Endothelial cell of umbilical vein (primary cell): Measurements from ENCODE around the gene RAB31. TPM values are rescaled to one million over a fixed set of nuclear protein-coding genes. Genes with fewer than 3 reads are reported as not detected.

Experiments
- BruUV-seq: library from RNA; stranded (reverse); fragments of 400-500 nt; replicated peaks from 2 replicates; lab custom pipeline; 2021; lab: Mats Ljungman, UMichigan
- CTCF ChIA-PET: fragments of 300-600, 350-600 bp; sonication (Branson Sonifier 250); formaldehyde crosslinking; loops from one replicate; lab custom pipeline; 2021; ENCODE audit warnings: antibody characterized with exemption, inconsistent platforms; lab: Charles Lee
- POLR2A ChIA-PET: fragments of 300-600, 350-600 bp; sonication (Branson Sonifier 250); formaldehyde crosslinking; loops from one replicate; lab custom pipeline; 2021; ENCODE audit warnings: antibody characterized with exemption, inconsistent platforms; lab: Charles Lee
- DNase-seq: peaks from one replicate; pipeline ENCODE4 v3.0.0-alpha.2; 2011; ENCODE audit warnings: low read depth, low spot score
- FAIRE-seq: peaks from 2 replicates; lab custom pipeline; 2011; peaks lifted over from hg19 to GRCh38; lab: Jason Lieb, UNC
- H2AFZ ChIP-seq: 2 replicates; pipeline ENCODE4 v1.6.0; 2012; ENCODE audit warnings: low read depth, low read length, control low read depth, inconsistent platforms
- H3K27ac ChIP-seq: 2 replicates; pipeline ENCODE4 v1.5.1; 2011; ENCODE audit warnings: low read depth, mild to moderate bottlenecking, control low read depth, low read length, moderate library complexity; ENCODE audit not compliant: insufficient read depth
- H3K27me3 ChIP-seq, 2 experiments: 2 replicates each; pipeline versions ENCODE4 v1.6.0 to v1.6.1; 2011; ENCODE audit warnings: low read length in 2 of 2, mixed read lengths in 1 of 2; ENCODE audit not compliant: control insufficient read depth in 2 of 2, insufficient read depth in 2 of 2
- H3K36me3 ChIP-seq, 2 experiments: 2 replicates in 1 of 2; 3 replicates in 1 of 2; pipeline ENCODE4 v1.5.1; 2011; ENCODE audit warnings: low read length in 2 of 2, mild to moderate bottlenecking in 1 of 2, moderate library complexity in 1 of 2; ENCODE audit not compliant: control insufficient read depth in 2 of 2, insufficient read depth in 2 of 2; ENCODE audit errors: extremely low read depth in 1 of 2
- H3K4me1 ChIP-seq: 3 replicates; pipeline ENCODE4 v1.5.1; 2011; ENCODE audit warnings: mild to moderate bottlenecking, low read length; ENCODE audit not compliant: control insufficient read depth, insufficient read depth; ENCODE audit errors: extremely low read depth
- H3K4me2 ChIP-seq: 2 replicates; pipeline ENCODE4 v1.6.1; 2011; ENCODE audit warnings: low read length, control low read depth, mixed read lengths; ENCODE audit not compliant: insufficient read depth
- H3K4me3 ChIP-seq, 3 experiments: fragments of 200-600 bp in 1 of 3; sonication (generic), shearing (Covaris generic) in 1 of 3; replicated peaks in 1 of 3; 2 replicates each; pipeline ENCODE4 v1.5.1; 2011 to 2016; ENCODE audit warnings: control low read depth in 3 of 3, low read length in 3 of 3, mild to moderate bottlenecking in 2 of 3, inconsistent platforms in 1 of 3, low read depth in 1 of 3, moderate library complexity in 1 of 3; ENCODE audit not compliant: insufficient read depth in 1 of 3
- H3K79me2 ChIP-seq: 2 replicates; pipeline ENCODE4 v1.6.0; 2012; ENCODE audit warnings: low read length, inconsistent platforms; ENCODE audit not compliant: control insufficient read depth, insufficient read depth
- H3K9ac ChIP-seq: replicated peaks from 2 replicates; pipeline ENCODE3; 2011; ENCODE audit warnings: low read length, control low read depth; ENCODE audit not compliant: insufficient read depth; ENCODE audit errors: extremely low read depth
- H3K9me1 ChIP-seq: replicated peaks from 3 replicates; pipeline ENCODE4 v1.6.0; 2011; ENCODE audit warnings: mild to moderate bottlenecking, low read length; ENCODE audit not compliant: control insufficient read depth, insufficient read depth; ENCODE audit errors: extremely low read depth
- H3K9me3 ChIP-seq: replicated peaks from 2 replicates; pipeline ENCODE4 v1.5.1; 2012; ENCODE audit warnings: low read length, inconsistent platforms; ENCODE audit not compliant: control insufficient read depth, insufficient read depth
- H4K20me1 ChIP-seq: replicated peaks from 2 replicates; pipeline ENCODE3; 2011; ENCODE audit warnings: mild to moderate bottlenecking, low read length; ENCODE audit not compliant: control insufficient read depth, insufficient read depth; ENCODE audit errors: extremely low read depth
- EZH2 ChIP-seq: IDR thresholded peaks from 2 replicates; pipeline ENCODE4 v1.6.1; 2012; ENCODE audit warnings: borderline replicate concordance, low read depth, mild to moderate bottlenecking, moderate library complexity, low read length, inconsistent platforms; ENCODE audit not compliant: severe bottlenecking
- FOS ChIP-seq: IDR thresholded peaks from 2 replicates; pipeline ENCODE4 v1.6.1; 2011; ENCODE audit warnings: mild to moderate bottlenecking, low read length, moderate library complexity, borderline replicate concordance; ENCODE audit not compliant: insufficient read depth
- MYC ChIP-seq: IDR thresholded peaks from one replicate; pipeline ENCODE4 v1.6.1; 2011; ENCODE audit warnings: mild to moderate bottlenecking, low read depth, low read length
- POLR2A ChIP-seq: IDR thresholded peaks from 2 replicates; pipeline ENCODE4 v1.6.1; 2012; ENCODE audit warnings: low read depth, mild to moderate bottlenecking, control low read depth, low read length
- POLR2AphosphoS5 ChIP-seq: IDR thresholded peaks from 2 replicates; pipeline ENCODE4 v1.6.1; 2012; ENCODE audit warnings: low read depth, mild to moderate bottlenecking, control low read depth, low read length, moderate library complexity; ENCODE audit not compliant: insufficient read depth
- dilution Hi-C: fragments of 300-500 bp; cut with MboI; formaldehyde crosslinking; loops from one replicate; pipeline ENCODE4 v1.15.0; 2019; ENCODE audit warnings: low sequenced_read_pairs; ENCODE audit not compliant: extremely low pct_ligation_motif_present
- intact Hi-C: fragments of 100-400 bp; cut with micrococcal nuclease; formaldehyde crosslinking; loops from one replicate; pipeline ENCODE4 v1.10.0; 2022
- polyA plus RNA-seq, 4 experiments: library from polyadenylated mRNA; depleted of rRNA in 3 of 4; stranded (reverse) in 3 of 4; unstranded in 1 of 4; fragments of >200 nt; gene quantifications; 2 replicates each; pipeline versions ENCODE4 v1.2.1 to v1.2.3, GENCODE V29; 2011 to 2012; ENCODE audit warnings: missing spikeins in 1 of 4
- total RNA-seq: library from RNA; stranded (reverse); gene quantifications from 2 replicates; pipeline ENCODE4 v1.2.3, GENCODE V29; 2021
- TF ChIP-seq, protein P1 (sequence below), 2 donors: IDR thresholded peaks; 1 replicate in 1 of 2; 2 replicates in 1 of 2; pipeline ENCODE4 v1.5.1; 2011; ENCODE audit warnings: low read length in 2 of 2, mild to moderate bottlenecking in 2 of 2, moderate library complexity in 2 of 2, control low read depth in 1 of 2, inconsistent platforms in 1 of 2, low read depth in 1 of 2; ENCODE audit not compliant: insufficient read depth in 1 of 2; ENCODE audit errors: extremely low read depth in 1 of 2
- TF ChIP-seq, protein P2 (sequence below): IDR thresholded peaks from 2 replicates; pipeline ENCODE4 v1.6.1; 2011; ENCODE audit not compliant: insufficient read depth, insufficient read length

The RAB31 gene
- total and polyA plus RNA-seq, 2 donors (not counting 3 experiments of a cell fraction or from before 2014, with no cell fraction given), result 30.5 TPM

GRCh38 chr18:9869715-9870430, 161.8 kb downstream of the RAB31 start:
- H3K4me2 ChIP-seq, result no peak overlapping the region
- ChIA-PET POLR2A (interaction anchor here (0.6 kb wide), 1 partner anchor 180 kb away, joined by 4 read pairs; no protein-coding TSS in a partner anchor), CTCF (interaction anchor here (1.0 to 1.5 kb wide), 4 partner anchors 29 to 295 kb away, joined by 3 to 4 read pairs (median 4); no protein-coding TSS in a partner anchor)
- no TSS peak for BruUV-seq
- intact Hi-C loops (loop anchor here (1.0 kb wide), 1 partner anchor 7 kb away; no protein-coding TSS in a partner anchor), dilution Hi-C loops (no loop called here)
- H3K27me3 ChIP-seq, result no peaks in the 10 kb centered on the region
- no peaks in the 10 kb centered on the region for H4K20me1 ChIP-seq
- no peaks in the 10 kb centered on the region for H3K9me1 ChIP-seq
- peak; percentile 38 for FAIRE-seq
- peak overlapping the region; percentile 24 for H3K27ac ChIP-seq
- peak overlapping the region; percentile 49 for H2AFZ ChIP-seq
- no peak overlapping the region for H3K4me3 ChIP-seq
- H3K9me3 ChIP-seq, result no peaks in the 10 kb centered on the region
- peak; percentile 25 for TF ChIP-seq FOS
- TF ChIP-seq, protein P1, sequence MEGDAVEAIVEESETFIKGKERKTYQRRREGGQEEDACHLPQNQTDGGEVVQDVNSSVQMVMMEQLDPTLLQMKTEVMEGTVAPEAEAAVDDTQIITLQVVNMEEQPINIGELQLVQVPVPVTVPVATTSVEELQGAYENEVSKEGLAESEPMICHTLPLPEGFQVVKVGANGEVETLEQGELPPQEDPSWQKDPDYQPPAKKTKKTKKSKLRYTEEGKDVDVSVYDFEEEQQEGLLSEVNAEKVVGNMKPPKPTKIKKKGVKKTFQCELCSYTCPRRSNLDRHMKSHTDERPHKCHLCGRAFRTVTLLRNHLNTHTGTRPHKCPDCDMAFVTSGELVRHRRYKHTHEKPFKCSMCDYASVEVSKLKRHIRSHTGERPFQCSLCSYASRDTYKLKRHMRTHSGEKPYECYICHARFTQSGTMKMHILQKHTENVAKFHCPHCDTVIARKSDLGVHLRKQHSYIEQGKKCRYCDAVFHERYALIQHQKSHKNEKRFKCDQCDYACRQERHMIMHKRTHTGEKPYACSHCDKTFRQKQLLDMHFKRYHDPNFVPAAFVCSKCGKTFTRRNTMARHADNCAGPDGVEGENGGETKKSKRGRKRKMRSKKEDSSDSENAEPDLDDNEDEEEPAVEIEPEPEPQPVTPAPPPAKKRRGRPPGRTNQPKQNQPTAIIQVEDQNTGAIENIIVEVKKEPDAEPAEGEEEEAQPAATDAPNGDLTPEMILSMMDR (IDR thresholded peaks at IDR 0.05; ENCODE audit: extremely low read depth in 1 of 2, insufficient read depth in 1 of 2, low read depth in 1 of 2, low read length in 2 of 2), result no peak
- no peak overlapping the region for H3K9ac ChIP-seq
- H3K4me1 ChIP-seq, result peaks cover 24% of the 10 kb centered on the region
- no peaks in the 10 kb centered on the region for H3K79me2 ChIP-seq
- peak; percentile 31 for DNase-seq
- H3K36me3 ChIP-seq, result no peaks in the 10 kb centered on the region

GRCh38 chr18:9870431-9871008, 162.4 kb downstream of the RAB31 start:
- H3K9me1 ChIP-seq, result no peaks in the 10 kb centered on the region
- H3K27ac ChIP-seq, result no peak overlapping the region
- H3K36me3 ChIP-seq, result no peaks in the 10 kb centered on the region
- no peaks in the 10 kb centered on the region for H3K27me3 ChIP-seq
- no peak overlapping the region for H3K9ac ChIP-seq
- peaks cover 28% of the 10 kb centered on the region for H3K4me1 ChIP-seq
- BruUV-seq, result no TSS peak
- no peaks in the 10 kb centered on the region for H3K79me2 ChIP-seq
- no peak overlapping the region for H3K4me2 ChIP-seq
- ChIA-PET POLR2A (no interaction called here), CTCF (interaction anchor here (1.1 to 1.5 kb wide), 4 partner anchors 8 to 295 kb away, joined by 3 to 4 read pairs (median 4); no protein-coding TSS in a partner anchor)
- DNase-seq (no peak), FAIRE-seq (no peak)
- H2AFZ ChIP-seq, result peak overlapping the region; percentile 49
- TF ChIP-seq EZH2 (no peak), MYC (no peak), POLR2AphosphoS5 (no peak), POLR2A (no peak)
- TF ChIP-seq, protein P2, sequence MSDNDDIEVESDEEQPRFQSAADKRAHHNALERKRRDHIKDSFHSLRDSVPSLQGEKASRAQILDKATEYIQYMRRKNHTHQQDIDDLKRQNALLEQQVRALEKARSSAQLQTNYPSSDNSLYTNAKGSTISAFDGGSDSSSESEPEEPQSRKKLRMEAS, result no peak
- TF ChIP-seq, protein P1 (IDR thresholded peaks at IDR 0.05; ENCODE audit: extremely low read depth in 1 of 2, insufficient read depth in 1 of 2, low read depth in 1 of 2, low read length in 2 of 2), result no peak
- H4K20me1 ChIP-seq, result no peaks in the 10 kb centered on the region
- intact Hi-C loops, result no loop called here
- no peaks in the 10 kb centered on the region for H3K9me3 ChIP-seq
- dilution Hi-C loops, result no loop called here
- H3K4me3 ChIP-seq, result no peak overlapping the region
